CD4-positive, alpha-beta T cell treated with Interleukin-17A for 4 hours (primary cell): Measurements from ENCODE around the gene P3H2.

ENCODE experiments used
- DNase-seq: peaks from one replicate; pipeline ENCODE4 v3.0.0-alpha.2; 2020; ENCODE audit warnings: mixed read lengths

Gene P3H2

DNA sequence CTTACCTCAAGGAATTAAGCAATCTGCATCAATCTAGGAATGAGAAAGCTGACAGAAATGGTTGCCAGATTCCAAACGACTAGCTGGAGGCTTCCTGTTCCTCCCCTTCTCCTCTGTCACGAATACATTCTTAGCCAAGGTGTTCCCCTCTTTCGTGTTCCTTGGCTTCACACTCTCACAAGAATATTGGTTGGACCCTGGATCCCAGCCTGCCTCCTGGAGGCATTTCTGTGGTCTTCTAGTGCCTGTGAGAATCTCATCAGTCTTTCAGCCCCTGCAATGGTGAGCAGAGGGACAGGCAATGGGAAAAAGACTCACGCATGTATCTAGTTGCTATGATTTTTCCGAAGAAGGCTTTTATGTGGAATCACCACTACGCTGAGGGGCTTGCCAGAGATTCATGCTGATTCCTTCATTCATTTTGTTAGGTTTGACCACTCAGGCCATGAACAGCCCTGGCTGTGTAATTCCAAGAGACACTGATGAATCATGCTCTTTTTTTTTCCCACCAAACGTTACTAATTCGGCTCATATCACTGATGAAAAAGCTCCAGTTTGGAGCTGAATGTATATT lies 1.6 kb upstream of the P3H2 start:
- DNase-seq: no peak

DNA sequence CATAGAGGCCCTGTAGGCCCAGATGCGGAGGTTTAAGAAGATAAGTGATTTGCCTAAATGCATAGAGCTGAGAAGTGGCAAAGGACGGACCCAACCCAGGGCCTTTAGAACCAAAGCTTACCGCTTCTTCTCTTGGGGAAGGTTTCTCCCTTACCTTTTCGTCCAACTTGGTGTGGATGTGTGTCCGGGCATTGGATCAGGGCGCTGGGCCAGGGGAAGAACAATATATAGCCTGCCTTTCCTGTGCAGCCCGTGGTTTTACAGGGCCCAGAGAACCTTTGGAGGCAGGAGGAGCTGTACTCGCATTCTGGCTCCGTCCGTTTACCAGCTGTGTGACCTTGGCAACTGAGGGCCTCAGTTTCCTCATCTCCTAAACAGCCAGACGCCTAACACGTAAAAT lies 686 bp upstream of the P3H2 start:
- DNase-seq: no peak

DNA sequence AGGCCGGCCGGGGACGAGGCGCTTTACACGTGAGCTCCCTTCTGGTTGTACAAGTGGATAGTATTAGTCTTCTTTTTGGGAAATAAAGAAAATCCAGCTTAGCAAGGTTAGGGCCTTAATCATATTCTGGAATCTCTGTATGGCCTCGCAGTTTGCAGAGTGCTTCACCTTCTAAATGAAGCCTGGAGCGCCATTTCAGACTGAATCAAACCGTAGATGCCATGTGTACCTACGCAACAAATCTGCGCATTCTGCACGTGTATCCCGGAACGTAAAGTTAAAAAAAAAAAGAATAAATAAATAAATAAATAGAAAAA lies 322 bp upstream of the P3H2 start:
- DNase-seq: no peak

DNA sequence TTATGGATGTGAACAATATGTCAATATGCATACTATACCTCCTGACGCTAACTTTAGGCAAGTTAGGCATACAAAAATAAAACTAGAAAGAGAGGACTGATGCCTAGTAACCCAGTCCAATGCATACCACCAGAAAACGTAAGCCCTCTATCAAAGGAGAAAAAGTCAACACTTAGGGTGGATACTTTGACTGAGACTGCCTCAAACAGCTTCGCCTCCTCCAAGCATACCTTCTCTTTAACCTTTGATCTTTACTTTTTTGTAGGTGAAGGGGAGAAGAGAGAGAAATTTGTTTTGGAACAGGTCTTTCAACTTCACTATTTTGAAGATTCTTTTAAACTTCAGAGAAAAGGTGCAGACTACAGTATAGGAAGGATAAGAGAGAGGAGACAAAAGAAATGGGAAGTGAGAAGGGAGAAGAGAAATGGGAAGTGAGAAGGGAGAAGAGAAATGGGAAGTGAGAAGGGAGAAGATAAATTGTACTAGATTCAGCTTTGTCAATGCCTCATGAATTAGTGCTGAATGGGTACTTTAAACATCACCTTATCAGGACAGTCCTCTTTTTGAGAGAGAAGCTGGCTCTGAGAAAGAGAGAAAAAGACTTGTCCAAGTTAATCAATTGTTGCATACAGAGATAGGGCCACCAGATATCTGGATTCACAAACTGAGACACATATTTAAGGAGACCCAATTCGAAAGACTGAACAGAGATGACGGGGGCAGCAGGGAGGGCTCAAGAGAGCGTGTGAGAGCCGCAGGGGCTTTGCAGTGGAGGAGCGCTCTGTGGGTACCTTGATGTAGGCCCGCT lies 1.0 kb downstream of the P3H2 start:
- no peak for DNase-seq

DNA sequence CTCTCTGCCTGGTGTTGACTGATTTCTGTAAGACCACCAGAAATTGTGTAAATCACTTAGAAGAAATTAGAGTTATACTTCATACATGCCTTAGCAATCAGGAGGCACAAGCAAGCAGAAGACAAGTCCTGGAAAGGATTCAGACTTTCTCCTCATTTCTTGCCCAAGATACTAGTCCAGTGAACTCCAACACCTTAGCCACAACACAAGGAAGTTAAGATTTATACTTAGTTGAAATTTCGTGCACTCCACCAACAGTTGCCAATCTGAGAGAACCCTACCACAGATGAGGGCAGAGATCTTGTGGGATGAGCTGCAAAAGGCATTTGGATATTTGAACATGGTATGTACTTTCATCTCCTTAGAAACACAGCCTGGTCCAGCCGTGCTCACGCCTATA lies 2.3 kb downstream of the P3H2 start:
- DNase-seq: no peak

DNA sequence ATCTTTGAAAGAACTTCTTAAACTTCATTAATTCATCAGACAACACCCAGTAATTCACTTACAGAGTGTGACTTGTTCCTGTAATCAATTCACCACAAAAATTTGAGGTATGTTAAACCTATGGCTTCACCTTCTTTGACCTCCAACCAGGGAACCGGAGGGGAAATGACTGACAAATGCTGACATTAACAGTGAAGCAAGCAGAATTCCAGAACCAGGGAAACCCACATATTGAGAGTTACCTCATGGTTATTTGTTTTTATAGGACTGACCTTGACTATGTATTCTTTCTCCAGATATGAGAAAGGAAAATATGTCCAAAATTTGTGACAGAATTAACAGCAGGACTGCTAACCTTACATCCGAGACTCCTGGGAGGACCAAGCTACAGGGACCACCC lies 2.7 kb downstream of the P3H2 start:
- no peak for DNase-seq

DNA sequence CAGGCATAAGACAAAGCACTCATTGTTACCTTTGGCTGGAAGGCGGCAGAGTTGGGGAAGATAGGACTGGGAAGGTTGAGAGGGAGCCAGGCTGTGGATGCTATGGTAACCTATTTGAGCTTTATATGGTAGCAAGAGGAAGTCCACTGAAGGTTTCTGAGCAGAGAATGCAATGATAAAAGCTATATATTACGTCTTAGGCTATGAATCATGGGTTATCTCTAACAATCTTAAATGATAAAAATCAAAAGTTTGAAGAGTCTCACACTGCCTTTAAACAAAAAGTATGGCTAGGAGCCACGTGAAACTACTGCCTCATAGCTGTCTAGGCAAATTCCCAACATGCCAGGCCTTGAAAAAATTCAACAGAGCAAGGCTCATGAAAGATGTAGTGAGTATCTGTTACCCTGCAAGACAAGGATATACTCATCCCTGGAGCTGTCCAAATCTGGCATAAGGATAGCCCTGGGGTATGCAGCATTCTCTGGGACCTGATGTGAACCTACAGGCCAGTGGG lies 4.1 kb downstream of the P3H2 start:
- DNase-seq: no peak

DNA sequence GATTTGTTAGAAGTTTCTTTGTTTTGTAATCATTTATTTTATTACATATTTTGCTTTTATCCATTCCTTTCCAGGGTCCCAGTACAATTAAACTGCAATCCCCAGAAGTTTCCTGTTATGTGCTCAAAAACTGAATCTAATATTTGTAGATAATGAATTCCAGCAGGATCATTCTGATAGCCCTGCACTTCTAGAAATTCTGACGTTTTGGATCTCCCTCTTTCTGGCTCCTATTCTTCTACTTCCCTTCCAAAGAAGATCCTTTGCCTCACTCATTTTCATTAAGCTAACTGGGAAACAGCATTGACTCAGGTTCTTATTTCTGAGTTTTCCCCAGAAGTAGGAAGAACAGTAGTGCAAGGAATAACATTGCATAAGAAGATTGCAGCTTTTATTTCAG lies 9.9 kb downstream of the P3H2 start:
- DNase-seq: no peak

DNA sequence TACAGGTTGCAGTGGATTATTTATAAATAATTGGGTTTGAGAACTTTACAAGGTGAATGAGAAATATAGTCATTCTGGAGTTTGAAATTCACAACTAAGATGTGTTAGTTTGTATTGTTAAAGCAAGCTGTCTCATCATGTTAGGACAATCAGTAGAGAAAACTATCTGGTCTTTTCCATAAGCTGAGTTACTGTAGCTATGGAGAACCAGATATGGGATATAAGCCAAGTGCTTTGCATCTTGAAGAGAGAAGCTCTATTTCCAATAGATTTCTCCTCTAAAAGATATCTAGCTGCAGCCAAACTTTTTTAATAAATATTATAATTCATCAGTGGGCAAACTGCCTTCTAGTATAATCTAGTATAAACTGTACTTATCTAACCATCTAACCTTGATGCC lies 11.3 kb downstream of the P3H2 start:
- no peak for DNase-seq

DNA sequence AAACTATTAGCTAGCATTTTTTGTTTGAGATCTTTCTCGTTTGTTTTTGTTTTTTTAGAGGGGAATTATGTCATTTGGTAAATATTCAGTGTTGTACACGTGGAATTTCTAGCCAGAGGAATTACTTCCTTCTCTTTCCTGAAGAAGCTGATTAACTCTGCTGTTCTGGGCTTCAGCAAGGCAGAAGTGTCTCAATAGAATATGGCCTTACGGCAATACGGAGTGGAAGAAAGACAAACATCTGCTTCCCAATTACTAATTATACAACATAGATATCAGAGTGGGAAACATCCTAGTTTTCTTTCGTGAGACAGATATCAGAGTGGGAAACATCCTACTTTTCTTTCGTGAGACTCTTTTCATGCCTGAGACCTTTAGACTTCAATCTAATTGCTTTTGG lies 11.9 kb downstream of the P3H2 start:
- DNase-seq: no peak

DNA sequence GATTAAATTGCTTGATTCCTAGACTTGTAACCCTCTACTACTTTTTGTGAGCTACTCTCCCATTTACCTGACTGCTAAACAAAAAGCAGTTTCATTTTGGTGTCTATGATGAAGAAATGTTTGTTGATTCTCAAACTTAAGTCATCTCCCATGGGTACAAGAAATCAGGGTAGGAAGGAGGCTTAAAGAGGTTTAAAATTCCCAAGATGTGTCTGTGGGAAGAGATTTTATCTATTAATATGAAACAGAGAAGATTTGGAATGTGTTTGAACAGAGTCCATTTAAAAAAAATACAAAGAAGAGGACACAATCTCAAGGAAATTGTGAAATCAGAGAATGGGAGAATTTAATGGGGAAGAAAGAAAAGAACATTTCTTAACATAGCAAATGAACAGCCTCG lies 14.8 kb downstream of the P3H2 start:
- DNase-seq: no peak

DNA sequence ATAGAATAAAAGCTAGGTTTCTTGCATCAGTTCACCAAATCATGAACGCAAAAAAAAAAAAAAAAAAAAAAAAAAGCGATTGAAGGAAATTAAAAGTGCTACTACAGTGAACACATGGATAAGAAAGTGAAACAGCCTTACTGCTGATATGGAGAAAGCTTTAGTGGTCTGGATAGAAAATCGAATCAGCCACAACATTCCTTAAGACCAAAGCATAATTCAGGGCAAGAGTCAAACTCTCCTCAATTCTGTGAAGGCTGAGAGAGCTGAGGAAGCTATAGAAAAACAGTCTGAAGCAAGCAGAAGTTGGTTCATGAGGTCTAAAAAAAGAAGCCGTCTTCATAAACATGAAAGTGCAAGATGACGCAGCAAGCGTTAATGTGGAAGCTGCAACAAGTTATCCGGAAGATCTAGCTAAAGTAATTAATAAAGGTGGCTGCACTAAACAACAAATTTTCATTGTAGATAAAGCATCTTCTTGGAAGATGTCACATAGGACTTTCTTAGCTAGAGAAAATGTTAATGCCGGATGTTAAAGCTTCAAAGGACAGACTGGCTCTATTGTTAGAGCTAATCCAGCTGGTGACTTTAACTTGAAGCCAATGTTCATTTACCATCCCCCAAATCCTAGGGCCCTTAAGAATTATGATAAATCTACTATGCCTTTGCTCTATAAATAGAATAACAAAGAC lies 19.2 kb downstream of the P3H2 start:
- DNase-seq: no peak

DNA sequence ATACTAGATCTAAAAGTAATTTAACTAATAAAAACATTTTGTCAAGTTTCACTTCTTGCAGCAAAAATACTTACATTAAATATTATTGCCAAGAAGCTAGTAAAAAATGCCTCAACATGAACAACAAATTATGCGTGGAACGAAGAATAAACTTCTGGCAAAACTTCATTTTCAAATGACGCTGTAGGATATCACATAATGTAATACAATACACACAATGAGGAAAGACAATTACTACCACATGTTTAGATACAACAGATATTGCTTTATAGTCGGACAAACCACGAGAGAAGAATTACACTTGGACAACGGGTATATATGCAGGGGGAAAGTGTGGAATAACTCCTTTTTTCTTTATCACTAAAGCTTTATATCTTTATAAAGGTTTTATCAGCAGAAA lies 21.6 kb downstream of the P3H2 start:
- no peak for DNase-seq

DNA sequence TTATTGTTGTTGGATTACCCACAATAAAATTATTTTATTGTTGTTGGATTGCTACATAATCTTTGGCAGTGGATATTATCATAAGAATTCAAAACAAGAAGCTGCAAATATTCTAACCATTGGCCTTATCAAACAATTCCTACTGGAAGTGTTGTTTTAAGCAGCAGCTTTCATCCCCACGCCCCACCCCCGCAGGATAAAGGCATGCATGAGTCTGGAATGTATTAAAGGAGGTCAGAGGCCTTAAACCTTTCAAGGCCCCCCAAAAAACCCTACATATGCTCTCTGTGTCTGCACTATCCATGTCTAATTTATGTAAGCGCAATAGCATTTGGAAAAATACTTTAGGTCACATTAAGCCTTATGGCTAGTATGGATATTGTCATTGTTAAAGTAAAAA lies 23.1 kb downstream of the P3H2 start:
- no peak for DNase-seq

DNA sequence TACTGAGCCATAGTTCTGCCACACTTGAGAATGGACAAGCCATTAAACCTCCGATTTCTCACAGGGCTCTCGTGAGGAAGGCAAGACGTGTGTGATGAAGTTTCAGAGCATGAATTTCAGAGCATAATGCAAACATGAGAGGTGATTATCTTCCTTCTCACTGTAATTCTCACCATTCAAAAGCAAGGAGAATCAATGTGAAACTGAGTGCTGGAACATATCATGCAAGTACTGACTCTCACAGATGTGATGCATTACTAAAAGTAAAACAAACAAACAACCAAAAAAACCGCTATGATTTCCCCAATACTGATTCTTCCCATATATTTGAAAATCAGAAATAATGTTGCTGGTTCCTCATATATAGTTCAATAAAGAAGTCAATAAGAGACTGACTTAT lies 23.7 kb downstream of the P3H2 start:
- DNase-seq: no peak

DNA sequence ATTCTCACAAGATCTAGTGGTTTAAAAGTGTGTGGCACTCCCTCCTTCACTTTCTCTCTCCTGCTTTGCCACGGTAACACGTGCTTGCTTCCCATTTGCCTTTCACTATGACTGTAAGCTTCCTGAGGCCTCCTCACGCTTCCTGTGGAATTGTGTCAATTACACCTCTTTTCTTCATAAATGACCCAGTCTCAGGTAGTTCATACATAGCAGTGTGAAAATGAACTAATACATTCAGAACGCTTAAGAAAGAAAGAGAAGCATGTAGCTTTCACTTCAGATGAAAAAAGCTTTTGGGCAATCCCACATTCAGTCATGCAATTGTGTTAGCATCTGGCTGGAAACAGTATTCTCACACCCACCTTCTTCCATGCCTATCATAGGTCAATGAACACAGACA lies 24.4 kb downstream of the P3H2 start:
- no peak for DNase-seq

DNA sequence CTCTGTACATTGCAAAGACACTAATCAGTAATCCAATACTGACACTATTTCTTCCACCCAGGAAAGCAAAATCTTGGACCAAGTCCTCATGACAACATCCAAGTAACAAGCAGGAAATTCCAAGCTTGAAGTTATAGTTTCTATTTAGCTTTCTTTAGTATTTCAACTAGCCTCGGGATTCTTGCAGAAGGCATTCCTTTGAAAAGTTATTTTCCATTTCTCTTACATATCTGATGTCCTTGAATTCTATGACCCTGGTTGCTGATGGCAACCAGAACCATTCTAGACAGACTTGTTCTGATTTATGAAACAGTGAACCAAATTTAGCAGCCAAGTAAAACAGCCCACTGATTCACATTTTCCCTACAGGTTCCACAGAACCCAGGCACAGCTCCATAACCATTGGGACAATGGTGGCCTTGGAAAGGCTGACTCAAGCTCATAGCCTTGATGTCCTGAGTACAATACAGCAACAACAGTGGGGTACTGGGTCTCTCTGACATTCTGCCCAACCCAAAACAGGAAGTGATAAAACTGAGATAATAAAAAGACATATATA lies 26.5 kb downstream of the P3H2 start:
- no peak for DNase-seq

DNA sequence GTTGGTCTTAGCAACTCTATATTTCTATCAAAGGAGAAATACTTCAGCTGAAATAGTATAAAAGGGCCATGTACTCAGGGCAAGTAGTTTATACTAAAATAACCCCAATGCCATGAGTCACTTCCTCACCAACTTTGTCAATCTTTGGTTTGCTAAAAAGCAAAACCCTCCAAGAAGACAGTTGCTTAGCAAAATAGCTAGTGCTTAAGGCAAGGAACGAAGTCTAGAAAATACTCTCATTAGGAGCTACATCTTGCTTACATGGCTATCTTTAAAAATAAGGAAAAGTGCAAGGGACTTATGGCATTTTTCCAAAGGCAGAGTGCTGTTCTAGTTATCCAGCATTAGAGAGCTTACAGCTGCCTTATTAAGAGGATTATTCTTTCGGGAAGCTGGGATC lies 28.4 kb downstream of the P3H2 start:
- DNase-seq: no peak

DNA sequence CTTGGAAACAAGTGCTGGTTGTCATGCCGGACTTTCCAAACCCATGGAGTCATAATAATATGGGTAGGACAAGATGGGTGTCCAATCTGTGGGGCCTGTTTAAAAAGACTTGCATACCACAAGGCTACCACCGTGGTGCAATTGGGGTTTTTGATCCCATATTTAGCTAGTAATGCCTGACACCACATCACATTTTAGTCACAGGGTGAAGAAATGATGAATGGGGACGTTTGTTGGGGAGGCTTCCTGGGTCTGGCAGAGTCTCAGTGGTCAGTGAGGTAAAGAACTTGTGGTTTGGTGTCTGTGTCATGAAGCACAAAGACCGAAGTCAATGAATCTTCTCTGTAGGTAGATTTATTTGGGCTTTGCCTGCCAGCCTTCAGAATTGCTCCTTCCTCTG lies 31.0 kb downstream of the P3H2 start:
- no peak for DNase-seq

DNA sequence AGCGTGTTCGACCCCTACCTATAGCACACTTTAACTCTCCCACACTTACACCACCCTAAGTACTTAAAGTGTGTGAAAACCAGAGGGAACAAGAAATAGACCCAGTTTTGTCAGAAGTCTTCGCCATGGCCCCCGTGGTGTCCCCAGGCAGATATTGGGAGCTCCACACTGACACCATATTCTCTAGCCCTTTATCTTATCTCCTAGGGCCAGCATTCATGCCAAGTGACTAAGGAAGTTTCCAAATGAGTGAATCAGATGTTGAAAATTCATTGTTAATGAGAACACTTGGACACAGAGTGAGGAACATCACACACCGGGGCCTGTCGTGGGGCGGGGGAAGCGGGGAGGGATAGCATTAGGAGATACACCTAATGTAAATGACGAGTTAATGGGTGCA lies 31.8 kb downstream of the P3H2 start:
- no peak for DNase-seq

DNA sequence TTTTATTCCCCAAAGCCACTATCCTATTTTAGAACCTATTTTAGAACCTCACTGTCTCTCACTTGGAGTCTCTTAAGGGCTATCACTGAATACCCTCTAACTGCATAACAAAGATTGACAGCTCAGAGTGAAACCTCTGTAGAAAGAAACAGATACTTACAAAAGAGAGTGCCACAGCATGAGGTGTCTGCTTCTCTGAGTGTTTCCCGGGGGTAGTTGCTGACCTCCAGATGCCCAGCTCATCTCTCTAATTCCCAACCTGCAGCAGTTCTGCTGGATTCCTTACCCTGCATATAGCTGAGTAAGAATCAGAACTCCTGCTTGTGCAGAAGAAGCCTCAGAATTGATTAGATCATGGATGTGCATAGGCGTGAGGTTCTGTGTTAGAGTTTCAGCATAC lies 34.5 kb downstream of the P3H2 start:
- no peak for DNase-seq

DNA sequence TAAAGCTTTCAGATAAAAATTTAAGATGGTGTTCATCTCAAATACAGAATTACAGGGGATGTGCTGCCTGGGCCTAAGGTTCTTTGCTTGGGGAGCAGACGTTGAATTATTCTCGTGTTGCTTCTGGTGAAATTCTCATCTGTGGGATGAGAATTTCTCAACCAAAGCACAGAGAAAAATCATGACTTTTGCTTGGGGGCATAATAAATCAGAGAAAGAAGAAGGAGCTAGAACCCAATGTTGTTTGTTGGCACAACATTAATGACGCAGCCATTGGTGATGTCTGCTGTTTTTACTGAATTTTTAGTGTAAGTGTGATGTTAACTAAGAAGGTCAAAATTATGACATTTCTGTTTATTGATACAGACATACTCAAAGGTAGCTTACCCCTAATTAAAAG lies 35.7 kb downstream of the P3H2 start:
- no peak for DNase-seq

DNA sequence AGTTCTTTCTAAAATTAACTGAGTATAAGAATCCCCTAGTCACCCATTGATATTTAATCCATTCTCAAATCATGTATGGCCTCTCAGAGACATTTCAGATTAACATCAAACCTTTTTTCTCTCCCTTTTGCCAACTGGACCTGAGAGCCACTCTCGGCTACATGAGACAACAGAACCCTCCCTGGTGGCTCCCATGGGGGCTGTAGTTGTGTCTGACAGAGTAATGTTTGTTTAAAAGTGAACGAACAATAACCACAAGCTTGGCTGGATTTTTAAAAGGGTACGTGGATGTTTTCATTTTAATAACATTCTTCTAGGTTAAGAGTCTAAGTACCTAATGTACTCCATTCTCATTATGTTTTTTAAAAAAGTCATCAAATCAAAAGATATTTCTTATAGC lies 37.1 kb downstream of the P3H2 start:
- DNase-seq: no peak

DNA sequence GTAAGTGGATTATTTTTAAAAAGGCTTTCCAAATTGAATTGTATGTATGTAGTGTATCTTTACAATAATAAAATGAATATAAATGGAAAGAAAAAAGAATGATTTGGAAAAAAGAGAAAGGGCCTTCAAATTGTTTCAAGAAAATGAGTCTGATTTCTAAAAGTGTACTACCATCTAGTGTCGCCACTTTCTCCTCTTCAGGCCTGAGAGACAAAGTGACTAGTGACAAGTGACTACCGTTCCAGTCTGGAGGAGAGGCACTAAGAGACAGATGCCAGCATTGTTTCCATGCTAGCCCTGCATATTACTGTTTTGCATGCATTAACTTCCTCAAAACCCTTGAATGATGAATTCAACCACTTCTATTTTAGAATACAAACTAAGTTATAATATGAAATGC lies 39.3 kb downstream of the P3H2 start:
- no peak for DNase-seq
